Stimulated activated CD4-positive, alpha-beta T cell treated with anti-CD3 and anti-CD28 coated beads, Interleukin-12 subunit alpha, Interleukin-12 subunit beta, amount 100 ng/mL, for 48 hours (primary cell): ENCODE data around the gene TET3.

Experiments used
- DNase-seq, 3 donors: peaks; one replicate each; pipeline ENCODE4 v3.0.0-alpha.2; 2020; ENCODE audit warnings: low read depth in 2 of 3, low spot score in 1 of 3

Gene TET3

DNA sequence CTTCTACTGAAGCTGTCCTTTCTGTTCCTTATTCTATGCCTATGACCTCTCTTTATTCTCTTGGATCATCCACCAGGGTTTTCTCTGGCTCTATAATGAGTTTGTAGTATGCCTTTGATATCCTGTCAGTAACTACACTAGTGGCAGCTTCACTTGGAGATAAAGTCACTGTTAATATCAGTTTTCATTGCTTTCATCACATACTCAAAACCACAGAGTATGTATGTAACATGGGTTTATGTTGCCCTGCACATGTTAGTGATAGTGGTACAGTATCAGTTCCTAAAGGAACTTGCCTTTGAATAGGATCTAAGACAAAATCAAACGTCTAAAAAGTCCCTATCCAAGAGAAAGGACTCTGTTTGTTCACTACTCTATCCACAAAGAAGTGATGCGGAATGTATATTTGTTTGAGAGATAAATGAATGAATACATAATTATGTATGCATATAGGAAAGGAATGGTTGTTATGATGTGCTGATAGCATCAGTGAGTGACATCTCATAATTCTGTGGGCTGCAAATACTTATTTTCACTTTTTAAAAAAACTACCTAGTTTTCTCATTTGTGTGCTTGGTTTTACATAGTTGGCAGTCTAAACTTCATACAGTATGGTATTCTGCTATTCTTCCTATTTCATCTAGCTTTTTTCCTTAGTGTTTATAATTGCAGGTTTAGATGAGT lies 45.1 kb downstream of the TET3 start:
- no peak for DNase-seq

DNA sequence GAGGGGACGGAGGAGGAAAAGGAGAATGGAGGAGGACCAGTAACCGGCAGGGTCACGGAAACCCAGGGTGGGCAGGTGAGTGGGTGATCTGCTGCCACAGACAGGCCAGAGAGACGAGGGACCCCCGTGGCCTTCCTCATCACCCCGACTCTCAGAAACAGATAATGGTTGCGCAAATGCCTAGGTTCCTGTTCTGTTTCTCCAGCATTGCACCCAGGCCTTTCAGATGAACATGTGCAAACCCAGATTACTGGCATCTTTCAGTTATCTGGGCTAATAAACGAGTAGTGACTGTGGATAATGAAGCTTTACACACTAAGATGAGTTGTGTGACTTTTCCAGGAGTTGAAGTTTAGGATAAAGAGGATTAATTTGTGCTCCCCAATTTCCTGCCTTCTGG lies 46.5 kb downstream of the TET3 start:
- no peak for DNase-seq

GRCh38 chr2:74031959-74032287 lies 47.2 kb downstream of the TET3 start:
- no peak for DNase-seq

- no peak for DNase-seq
These were observed 48.7 kb downstream of the TET3 start for GRCh38 chr2:74033375-74033774.
